ENCODE measurements around the gene KIAA1549. TPM values are rescaled to one million over a fixed set of nuclear protein-coding genes. Genes with fewer than 3 reads are reported as not detected.

KIAA1549 gene
- total RNA-seq, 1 donor from 2014 or later = 21.6 TPM

DNA sequence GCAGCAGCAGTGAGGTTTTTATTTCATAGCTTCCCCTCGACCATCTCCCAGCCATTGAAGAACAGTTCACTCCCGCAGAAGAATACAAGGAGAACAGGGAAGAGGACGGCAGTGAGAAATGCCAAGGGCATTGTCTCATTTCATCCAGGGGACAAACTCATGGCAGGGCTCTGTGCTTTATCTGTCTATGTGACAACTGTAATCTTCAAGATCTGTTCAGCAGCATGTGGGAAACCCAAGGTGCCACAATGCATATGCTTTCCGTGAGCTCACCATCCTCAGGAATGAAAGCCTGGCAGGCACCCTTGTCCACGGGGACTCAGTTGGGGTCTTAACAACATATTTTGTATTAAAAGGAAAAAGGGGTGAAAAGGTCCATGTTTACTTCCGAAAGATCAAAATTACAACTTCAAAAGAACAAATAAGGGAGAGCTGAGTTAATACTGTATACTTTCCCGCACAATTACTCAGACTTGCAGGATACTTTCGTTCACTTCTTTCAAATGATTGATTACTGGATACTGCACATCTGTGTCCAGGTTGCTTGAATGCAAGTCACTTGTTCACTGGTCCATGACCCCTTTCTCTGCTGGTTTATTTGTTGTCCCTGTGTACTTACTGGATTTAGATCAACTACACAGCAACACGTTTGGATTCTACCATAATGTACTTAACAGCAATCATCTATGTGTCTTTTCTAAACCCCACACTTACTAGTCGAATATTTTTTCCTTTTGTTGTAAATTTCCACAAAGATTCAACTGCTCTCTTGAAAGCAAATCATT lies 93.1 kb downstream of the KIAA1549 start:
- DNase-seq (ENCODE audit: low spot score in 2 of 2) (no peak), FAIRE-seq (no peak)

DNA sequence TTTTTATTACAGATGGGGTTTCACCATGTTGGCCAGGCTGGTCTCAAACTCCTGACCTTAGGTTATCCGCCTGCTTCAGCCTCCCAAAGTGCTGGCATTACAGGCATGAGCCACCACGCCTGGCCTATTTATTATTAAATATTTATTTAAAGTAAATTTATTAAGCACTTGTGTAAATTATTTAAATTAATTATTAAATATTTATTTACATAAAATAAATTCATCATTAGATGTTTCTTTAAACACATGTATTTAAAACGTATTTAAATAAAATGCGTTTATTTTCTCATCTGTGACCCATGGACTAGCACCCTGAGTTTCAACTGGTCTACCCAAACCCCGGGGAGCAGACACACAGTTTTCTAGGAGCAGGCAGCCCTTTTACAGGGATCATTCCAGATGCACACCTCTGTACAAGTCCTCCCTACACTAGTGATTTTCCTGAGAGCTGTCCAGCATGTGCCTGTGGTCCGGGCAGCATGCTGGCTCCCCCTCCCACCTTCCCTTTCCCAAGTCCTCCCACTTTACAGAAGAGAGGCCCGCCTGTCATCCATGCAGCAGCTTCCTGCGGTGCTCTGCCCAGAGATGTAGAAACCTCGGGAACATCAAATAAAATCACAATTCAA lies 94.0 kb downstream of the KIAA1549 start:
- FAIRE-seq = no peak
- no peak for DNase-seq (ENCODE audit: low spot score in 2 of 2)

DNA sequence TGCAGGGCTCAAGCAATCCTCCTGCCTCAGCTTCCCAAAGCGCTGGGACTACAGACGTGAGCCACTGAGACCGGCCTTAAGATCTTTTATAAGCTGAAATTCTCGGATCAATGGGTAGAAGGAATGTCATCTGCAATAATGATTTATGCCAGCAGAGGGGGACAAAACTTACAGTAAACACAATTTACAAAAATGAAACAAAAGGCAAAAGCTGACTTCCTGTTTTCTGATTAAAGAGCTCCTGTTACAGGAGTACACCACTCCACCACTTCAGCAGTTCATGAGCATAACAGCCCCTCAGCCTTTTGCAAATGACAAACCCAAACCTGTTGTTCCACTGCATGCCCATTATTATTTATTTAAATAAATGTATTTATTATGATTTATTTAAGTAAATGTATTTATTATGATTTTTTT lies 94.7 kb downstream of the KIAA1549 start:
- DNase-seq (ENCODE audit: low spot score in 2 of 2) (no peak), FAIRE-seq (no peak)

DNA sequence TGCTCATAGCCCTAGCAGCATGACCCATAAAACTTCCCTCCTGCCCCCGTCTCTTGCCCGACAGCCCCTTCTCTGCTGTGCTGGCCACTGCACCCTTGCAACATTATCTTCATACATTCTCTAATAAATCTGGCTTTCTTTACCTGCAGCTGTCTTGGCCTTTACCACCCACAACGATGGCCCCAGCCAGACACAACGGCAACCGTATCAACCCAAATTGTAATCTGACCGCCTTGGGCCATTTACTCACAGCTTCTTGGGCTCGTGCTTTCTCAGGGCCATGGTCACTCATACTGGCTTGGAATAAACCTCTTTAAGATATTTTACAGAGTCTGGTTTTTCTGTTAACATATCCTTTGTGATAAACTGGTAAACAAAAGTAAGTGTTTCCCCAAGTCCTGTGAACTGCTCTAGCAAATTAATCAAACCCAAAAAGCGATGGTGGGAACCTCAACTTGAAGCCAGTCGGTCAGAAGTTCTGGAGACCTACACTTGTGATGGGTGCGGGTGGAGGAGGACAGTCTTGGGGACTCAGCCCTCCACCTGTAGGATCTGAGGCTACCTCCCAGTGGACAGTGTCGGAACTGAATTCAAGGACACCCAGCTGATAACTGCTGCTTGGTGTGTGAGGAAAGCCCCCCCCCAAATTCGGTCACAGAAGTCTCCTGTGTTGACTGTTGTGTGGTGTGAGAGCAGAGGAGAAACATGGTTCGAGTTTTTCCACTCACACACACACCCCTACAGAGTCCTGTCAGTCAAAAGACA lies 95.6 kb downstream of the KIAA1549 start:
- FAIRE-seq (no peak), DNase-seq (ENCODE audit: low spot score in 2 of 2) (no peak)

DNA sequence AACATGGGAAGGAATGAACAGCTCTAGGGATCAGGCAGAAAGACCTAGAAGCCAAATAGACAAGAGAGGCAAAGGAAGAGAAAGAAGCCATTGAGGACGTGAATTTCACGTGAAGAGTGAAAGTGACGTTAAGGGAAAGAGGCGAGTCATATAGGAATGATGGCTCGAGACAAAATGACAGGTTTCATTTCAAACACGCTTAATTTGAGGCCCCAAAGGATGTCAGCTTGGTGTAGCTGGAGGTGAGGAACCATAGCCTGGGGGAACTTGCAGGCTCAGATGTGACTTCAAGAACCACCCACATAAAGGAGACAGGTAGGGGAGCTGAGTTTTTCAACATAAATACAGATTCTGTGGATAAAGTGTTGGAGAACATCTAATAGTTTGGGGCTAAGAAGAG lies 98.9 kb downstream of the KIAA1549 start:
- FAIRE-seq = no peak

DNA sequence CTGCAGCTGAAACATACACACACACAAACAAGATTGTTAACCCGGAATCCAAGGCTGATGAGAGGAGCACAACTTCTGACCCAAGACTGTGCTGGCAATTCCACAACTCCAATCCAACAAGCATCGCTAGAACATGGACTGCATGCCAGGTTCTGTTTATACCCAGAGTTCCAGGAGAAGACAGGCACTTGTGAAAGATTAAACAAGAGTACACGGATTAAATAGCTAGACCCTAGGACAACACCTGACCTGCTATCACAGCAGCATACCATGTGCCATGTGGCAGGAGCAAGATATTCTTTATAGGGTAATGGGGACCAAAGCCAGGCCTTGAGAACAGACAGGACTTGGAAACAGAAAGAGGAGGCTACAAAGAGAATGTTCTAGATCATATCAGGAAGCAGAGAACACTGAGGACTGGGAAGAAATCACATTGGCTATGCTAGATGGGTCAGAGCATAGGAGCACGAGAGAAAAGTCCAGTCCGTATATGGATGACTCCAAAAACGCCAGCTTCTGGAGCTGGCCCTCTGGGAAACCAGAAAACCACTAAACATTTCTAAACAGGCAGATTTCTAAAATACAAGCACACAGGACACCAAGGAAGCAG lies 99.5 kb downstream of the KIAA1549 start:
- no peak for DNase-seq (ENCODE audit: low spot score in 2 of 2)
- FAIRE-seq = no peak

More for the DNA sequence above, 98.9 kb downstream of the KIAA1549 start:
- DNase-seq (ENCODE audit: low spot score in 2 of 2) = no peak

DNA sequence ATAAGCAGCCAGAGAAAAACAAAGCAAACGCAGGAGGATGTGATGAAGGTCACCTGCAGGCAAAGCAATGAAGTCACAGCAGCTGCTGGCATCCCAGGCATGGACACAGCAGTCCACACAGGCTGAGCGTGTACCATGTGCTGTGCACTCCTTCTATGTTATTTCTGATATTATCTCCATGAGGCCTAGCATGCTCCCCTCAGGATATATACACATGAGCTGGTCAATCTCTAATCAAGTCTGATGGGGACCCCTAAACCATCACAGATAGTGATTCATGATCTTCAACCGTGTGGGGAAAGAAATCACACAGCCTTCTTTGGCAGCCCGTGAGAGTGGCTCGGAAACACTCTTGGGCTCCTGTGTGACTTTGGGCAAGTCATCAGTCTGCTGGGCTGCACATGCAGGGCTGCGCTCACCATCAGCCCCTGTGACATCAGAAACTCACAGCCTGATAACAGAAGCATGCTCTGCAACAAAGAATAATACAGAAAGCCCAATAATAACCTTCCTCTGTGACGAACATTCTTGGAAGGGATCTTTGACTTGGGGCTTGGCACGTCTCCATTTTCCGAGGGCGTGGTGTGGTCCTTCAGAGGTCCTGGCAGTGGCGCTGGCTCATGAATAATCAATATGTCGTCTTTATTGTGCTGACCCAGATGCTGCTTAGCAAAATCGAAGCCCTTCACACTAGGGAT lies 100.2 kb downstream of the KIAA1549 start:
- DNase-seq (ENCODE audit: low spot score in 2 of 2) (no peak), FAIRE-seq (no peak)

DNA sequence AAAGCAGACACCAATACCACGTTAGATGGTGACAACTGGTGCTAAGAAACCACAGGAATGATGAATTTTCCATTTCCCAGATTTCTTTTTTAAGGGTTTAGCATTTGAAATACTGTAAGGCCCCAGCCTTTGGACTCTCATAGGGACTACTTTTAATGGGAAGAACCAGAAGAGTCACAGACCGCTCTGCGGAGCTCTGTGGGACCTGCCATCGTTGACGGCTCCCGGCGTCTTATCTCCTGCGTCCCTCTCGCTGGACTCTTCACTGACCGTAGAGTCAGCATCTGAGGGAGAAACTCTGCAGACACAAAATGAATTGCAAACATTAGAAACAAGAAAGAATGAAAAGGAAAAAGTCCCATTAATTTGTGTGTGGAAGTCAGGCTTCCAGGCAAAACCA lies 101.8 kb downstream of the KIAA1549 start:
- no peak for FAIRE-seq
- no peak for DNase-seq (ENCODE audit: low spot score in 2 of 2)

DNA sequence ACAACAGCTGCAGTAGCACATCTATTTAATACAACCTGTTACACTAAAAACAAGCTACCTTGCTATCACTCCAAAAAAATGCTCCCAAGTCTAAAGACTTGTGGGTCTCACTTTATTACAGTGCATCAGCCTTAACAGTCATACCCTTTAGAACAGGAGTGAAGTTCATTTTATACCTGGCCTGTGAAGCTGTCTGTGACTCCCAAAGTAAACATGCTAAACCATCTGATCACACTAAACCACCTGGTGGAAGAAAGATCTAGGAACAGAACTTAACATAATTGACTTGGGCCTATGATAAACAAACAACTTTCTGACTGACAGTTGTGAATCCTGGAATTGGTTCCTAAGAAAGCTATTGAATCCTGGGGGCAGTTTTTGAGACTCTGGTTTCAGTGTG lies 102.3 kb downstream of the KIAA1549 start:
- FAIRE-seq = no peak
- no peak for DNase-seq (ENCODE audit: low spot score in 2 of 2)

DNA sequence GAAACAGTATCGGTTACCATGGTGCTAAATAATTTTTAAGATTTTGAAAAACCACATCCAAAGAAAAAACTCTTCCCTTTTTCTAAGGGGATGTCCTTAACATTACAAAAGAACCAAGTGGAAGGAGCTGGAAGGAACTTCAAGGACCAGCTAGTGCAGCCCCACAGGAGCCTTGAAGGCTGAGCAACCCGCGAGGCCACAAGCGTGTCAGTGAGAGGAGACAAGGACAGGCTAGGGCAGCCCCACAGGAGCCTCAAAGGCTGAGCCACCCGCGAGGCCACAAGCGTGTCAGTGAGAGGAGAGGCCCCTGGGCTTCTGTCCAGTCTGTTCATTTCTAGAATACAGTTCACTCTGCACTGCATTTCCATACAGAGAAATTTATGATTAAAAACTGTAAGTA lies 103.1 kb downstream of the KIAA1549 start:
- DNase-seq (ENCODE audit: low spot score in 2 of 2) = no peak
- no peak for FAIRE-seq

DNA sequence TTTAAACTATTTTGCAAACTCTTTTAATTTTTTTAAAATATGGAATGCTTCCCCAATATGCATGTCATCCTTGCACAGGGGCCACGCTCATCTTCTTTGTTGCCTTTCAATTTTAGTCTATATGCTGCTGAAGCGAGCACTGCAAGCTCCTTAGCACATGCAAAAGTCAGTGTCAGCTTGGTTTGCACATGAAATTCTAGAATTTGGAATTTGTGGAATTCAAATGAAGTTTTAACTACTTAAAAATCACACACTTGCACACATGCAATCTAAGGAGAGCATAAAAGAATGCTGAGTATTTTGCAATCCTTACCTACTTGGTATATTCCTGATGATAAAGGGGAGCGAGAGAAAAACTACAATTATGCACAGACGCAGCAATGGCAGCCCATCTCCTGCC lies 104.9 kb downstream of the KIAA1549 start:
- no peak for DNase-seq (ENCODE audit: low spot score in 2 of 2)
- FAIRE-seq = no peak

DNA sequence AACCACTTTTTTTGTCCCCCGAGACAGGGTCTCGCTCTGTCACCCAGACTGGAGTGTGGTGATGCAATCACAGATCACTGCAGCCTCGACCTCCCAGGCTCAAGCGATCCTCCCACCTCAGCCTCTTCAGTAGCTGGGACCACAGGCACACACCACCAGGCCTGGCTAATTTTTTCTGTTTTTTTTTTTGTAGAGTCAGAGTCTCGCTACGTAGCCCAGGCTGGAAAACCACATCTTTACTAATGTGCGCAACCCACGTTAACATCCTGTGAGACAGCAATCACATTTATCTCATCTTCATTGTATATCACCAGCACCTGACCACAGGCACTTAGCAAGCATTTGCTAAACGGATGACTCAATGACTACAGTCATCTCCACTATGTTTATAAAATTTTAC lies 105.4 kb downstream of the KIAA1549 start:
- FAIRE-seq = no peak
- DNase-seq (ENCODE audit: low spot score in 2 of 2) = no peak

DNA sequence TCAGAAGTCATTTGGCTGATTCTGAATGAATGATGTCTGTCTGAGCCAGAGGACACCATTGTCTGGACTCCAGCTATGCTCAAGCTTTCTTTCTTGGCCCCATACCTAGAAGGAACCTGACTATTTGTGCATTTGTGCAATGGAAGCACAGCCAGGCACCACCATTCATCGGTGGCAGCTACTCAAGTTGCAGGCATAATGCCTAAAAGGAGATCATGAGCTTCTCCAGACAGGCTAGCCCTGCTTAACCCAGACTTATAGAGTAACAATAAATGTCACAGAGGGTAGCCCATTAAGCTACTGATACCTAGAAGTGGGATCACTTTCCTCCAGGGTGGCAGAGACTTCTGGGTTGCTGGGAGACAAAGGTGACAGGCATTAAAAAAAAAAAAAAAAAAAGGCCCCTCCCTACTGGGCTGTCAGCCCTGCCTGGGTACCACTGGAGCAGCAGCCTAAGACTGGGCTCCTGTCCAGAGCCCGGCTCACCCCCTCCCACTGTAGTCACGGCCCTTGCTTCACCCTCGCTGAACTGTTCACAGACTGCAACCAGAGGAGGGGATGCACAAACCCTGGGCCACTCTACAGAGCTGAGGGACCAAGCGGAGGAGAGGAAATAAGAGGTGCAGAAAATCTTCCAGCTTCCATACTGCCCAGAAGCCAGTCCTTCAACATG lies 107.8 kb downstream of the KIAA1549 start:
- DNase-seq (ENCODE audit: low spot score in 2 of 2) (no peak), FAIRE-seq (no peak)

DNA sequence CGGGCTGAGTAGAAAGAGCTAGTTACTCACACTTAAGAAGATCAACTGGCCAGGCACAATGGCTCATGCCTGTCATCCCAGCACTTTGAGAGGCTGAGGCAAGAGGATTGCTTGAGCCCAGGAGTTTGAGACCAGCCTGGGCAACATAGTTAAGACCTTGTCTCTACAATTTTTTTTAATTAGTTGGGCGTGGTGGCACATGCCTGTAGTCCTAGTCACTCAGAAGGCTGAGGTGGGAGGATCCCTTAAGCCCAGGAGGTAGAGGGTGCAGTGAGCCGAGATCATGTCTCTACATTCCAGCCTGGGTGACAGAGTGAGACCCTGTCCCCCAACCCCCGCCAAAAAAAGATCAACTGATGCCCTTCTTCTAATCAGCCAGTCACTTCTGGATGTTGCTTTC lies 108.6 kb downstream of the KIAA1549 start:
- FAIRE-seq (no peak), DNase-seq (ENCODE audit: low spot score in 2 of 2) (no peak)

DNA sequence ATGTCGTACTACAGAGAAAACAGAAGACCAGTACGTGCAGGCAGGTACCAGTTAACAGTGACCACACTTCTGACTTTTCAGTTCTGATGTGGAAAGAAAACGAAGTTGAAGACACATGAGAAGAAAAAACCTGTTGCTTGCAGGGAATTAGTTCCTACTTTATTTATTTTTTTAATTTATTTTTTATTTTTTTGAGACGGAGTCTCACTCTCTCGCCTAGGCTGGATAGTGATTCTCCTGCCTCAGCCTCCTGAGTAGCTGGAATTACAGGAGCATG lies 109.4 kb downstream of the KIAA1549 start:
- no peak for DNase-seq (ENCODE audit: low spot score in 2 of 2)
- FAIRE-seq = no peak

DNA sequence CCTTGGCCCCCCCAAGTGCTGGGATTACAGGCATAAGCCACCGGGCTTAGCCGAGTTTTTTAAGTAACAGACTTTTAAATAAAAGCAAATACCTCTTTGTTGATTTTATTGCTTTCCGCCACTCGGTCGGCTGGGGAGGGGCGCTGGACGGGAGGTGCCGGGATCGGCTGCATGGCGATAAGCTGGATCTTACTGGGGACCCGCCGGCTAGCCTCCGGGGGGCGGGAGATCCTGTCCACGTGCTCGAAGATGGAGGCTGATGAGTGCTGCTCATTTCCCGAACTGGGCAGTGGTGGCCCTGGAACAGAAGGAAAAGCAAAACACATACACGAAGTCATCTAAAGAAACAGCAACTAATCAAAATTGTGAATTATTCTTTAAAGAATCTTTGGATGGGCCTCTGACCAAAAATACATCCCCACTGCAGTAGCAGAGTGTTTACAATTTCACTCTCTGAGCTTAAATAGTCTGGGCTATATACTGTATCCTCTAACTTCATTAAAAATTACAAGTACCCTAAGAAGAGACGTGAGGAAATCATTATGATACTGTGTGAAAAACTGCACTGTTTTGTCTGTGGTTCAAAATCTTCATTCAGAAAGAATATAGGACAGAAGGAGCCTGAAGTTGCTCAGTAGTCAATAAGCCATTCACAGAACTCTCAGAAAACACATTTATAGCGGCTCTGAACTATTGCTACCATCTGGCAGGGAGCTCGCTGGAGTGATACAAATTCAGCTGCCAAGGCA lies 110.0 kb downstream of the KIAA1549 start:
- FAIRE-seq = no peak
- no peak for DNase-seq (ENCODE audit: low spot score in 2 of 2)

DNA sequence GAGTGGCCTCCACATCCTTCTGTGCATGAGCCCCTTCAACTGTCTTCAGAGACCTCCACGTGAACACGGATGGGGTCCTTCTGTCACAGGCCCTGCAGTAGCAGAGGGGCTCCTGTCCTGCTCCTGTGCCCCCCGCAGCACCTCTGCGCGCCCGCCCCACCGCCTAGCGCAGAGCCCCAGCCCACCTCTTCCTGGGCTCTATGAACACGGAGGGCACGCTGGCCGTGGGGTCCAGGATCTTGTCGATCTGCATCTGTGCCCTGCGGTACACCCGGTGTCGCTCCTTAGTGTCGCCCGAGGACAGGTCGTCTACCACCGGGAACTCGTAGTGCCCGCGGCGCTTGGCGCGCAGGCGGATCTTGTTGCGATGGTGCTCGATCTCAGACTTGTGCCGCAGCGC lies 111.8 kb downstream of the KIAA1549 start:
- FAIRE-seq (no peak), DNase-seq (ENCODE audit: low spot score in 2 of 2) (no peak)

DNA sequence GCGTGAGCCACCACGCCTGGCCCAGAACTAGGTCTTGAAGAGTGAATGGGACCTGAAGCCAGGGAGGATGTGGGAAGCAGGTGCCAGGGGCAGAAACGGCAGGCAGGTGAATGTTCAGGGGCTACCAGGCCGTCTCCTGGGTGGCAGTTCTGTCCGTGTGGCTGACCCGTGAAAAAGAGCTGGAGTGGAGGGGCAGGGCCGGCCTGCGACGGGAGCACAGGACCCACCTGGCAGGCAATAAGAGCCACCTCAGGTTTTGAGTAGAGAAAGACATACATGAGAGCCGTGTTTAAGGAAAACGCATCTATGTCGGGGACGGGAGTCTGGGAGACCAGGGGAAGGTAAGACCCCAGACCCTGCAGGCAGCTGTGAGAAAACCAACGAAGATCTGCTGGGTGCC lies 112.5 kb downstream of the KIAA1549 start:
- no peak for DNase-seq (ENCODE audit: low spot score in 2 of 2)
- no peak for FAIRE-seq

DNA sequence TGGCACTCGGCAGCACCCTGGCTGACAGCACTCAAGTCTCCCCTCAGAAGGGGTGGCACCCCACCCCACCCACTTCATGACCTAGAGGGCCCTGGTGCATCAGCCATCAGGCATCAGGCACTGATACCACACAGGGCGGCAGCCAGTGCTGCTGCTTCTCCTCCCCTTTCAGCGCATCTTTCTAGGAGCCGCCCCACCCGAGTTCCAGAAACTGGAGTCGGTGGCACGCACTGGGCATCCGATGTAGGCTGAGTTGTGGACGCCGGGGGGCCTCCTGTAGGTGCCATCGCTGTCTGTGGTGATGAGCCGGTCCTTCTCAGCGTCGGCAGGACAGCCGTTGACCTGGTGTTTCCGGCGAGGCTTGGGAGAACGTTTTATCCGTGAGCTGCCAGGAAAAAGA lies 113.4 kb downstream of the KIAA1549 start:
- FAIRE-seq (no peak), DNase-seq (ENCODE audit: low spot score in 2 of 2) (no peak)

DNA sequence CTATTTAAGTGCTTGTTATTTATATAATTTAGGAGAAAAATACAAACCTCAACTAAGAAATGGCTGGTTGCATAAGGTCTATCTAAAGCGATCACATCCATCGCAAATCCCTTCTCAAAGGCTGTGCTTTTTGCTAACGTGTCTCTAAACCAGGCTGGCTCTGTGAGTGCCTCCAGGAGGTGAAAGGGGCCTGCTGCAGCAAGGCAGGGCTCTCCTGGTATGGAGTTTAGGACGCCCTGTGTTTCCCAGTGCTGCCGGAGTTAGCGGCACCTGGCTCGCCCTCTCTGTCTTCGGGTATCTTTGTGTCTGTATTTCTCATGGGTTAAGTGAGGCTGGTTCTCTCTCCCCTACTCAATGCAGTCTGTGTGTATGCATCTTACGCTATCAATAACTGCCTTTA lies 114.8 kb downstream of the KIAA1549 start:
- no peak for FAIRE-seq
- DNase-seq (ENCODE audit: low spot score in 2 of 2) = no peak

Data from frontal cortex (tissue), 4 donors.